Effector CD4-positive, alpha-beta T cell (primary cell): ENCODE results near the gene CREB3L4.
A peak's percentile ranks its signal among the peaks of the same experiment; 100 is the strongest.

Source experiments
- DNase-seq: peaks from one replicate; pipeline ENCODE4 v3.0.0-alpha.2; 2020
- total RNA-seq: gene quantifications from one replicate; lab custom pipeline; 2026; lab: John Stamatoyannopoulos, UW

The CREB3L4 gene
- 7.1 reads per million, percentile 26 among the genes with 10 or more reads in this experiment for total RNA-seq

GRCh38 chr1:153967107-153967999 lies at the start of gene CREB3L4:
TSS of gene CREB3L4 (plus strand) at chr1:153967902. CDS start at chr1:153968526, 624 bp downstream.
- DNase-seq: peak; percentile 81

GRCh38 chr1:153919876-153920852 lies 47.5 kb upstream of the CREB3L4 start:
- DNase-seq: no peak

- no peak for DNase-seq
These were observed 46.5 kb upstream of the CREB3L4 start for GRCh38 chr1:153921080-153921802.

GRCh38 chr1:153921803-153922075 lies 46.0 kb upstream of the CREB3L4 start:
- no peak for DNase-seq

GRCh38 chr1:153922076-153922971 lies 45.4 kb upstream of the CREB3L4 start:
- DNase-seq: no peak

- peak; percentile 99 for DNase-seq
These were observed 44.5 kb upstream of the CREB3L4 start, which contains the start of gene GATAD2B for GRCh38 chr1:153922972-153923925. TSS of gene GATAD2B (minus strand) at chr1:153922972. CDS start at chr1:153828347, 94,625 bp downstream.

GRCh38 chr1:153926405-153926804 lies 41.3 kb upstream of the CREB3L4 start:
- DNase-seq: no peak

GRCh38 chr1:153928245-153928644 lies 39.5 kb upstream of the CREB3L4 start:
- no peak for DNase-seq

GRCh38 chr1:153928791-153929341 lies 38.8 kb upstream of the CREB3L4 start:
- no peak for DNase-seq

- DNase-seq: no peak
These were observed 38.3 kb upstream of the CREB3L4 start for GRCh38 chr1:153929426-153929825.

- no peak for DNase-seq
These were observed 37.4 kb upstream of the CREB3L4 start for GRCh38 chr1:153929981-153930948.

- no peak for DNase-seq
These were observed 35.3 kb upstream of the CREB3L4 start for GRCh38 chr1:153932156-153933131.

- DNase-seq: no peak
These were observed 34.3 kb upstream of the CREB3L4 start for GRCh38 chr1:153933430-153933829.

- DNase-seq: no peak
These were observed 33.7 kb upstream of the CREB3L4 start for GRCh38 chr1:153933955-153934354.

GRCh38 chr1:153934746-153935145 lies 33.0 kb upstream of the CREB3L4 start:
- DNase-seq: no peak

- no peak for DNase-seq
These were observed 31.5 kb upstream of the CREB3L4 start for GRCh38 chr1:153936011-153936802.

GRCh38 chr1:153937331-153937730 lies 30.4 kb upstream of the CREB3L4 start:
- no peak for DNase-seq
